DOHH2 (cell line): Measurements from ENCODE around the gene RPS6KA2.

Experiments used
- H3F3A ChIP-seq: fragments of 200-600 bp; sonication (generic), shearing (Covaris generic); 2 replicates; pipeline ENCODE4 v1.6.0; 2016; ENCODE audit warnings: antibody characterized with exemption, mild to moderate bottlenecking; ENCODE audit not compliant: control insufficient read depth, insufficient read depth
- H3K27ac ChIP-seq: fragments of 200-600 bp; sonication (generic); 2 replicates; pipeline ENCODE4 v1.5.1; 2014; ENCODE audit warnings: low read depth, mild to moderate bottlenecking, low read length, moderate library complexity
- H3K27me3 ChIP-seq: fragments of 200-600 bp; sonication (generic); 2 replicates; pipeline ENCODE4 v1.6.1; 2014; ENCODE audit warnings: mild to moderate bottlenecking, low read length, mixed read lengths; ENCODE audit not compliant: control insufficient read depth
- H3K36me3 ChIP-seq: fragments of 200-600 bp; sonication (generic); 2 replicates; pipeline ENCODE4 v1.6.1; 2014; ENCODE audit warnings: mild to moderate bottlenecking, low read length, moderate library complexity, mixed read lengths; ENCODE audit not compliant: control insufficient read depth
- H3K4me1 ChIP-seq: fragments of 200-600 bp; sonication (generic); 2 replicates; pipeline ENCODE4 v1.6.1; 2014; ENCODE audit warnings: mild to moderate bottlenecking, low read length, mixed read lengths; ENCODE audit not compliant: control insufficient read depth
- H3K4me2 ChIP-seq: fragments of 200-600 bp; sonication (generic); 2 replicates; pipeline ENCODE4 v1.6.0; 2014; ENCODE audit warnings: mild to moderate bottlenecking, low read length, moderate library complexity
- H3K4me3 ChIP-seq: fragments of 200-600 bp; sonication (generic); 2 replicates; pipeline ENCODE4 v1.5.1; 2014; ENCODE audit warnings: mild to moderate bottlenecking, low read length, mixed read lengths
- H3K79me2 ChIP-seq: fragments of 200-600 bp; sonication (generic); 2 replicates; pipeline ENCODE4 v1.6.1; 2014; ENCODE audit warnings: mild to moderate bottlenecking, low read length, mixed read lengths; ENCODE audit not compliant: control insufficient read depth
- H3K9me2 ChIP-seq: fragments of 200-600 bp; sonication (generic); replicated peaks from 2 replicates; pipeline ENCODE4 v1.6.1; 2014; ENCODE audit warnings: mild to moderate bottlenecking, low read length, mixed read lengths; ENCODE audit not compliant: control insufficient read depth
- H3K9me3 ChIP-seq: fragments of 200-600 bp; sonication (generic); 2 replicates; pipeline ENCODE4 v1.6.1; 2014; ENCODE audit warnings: antibody characterized with exemption, low read length, mixed read lengths; ENCODE audit not compliant: control insufficient read depth, insufficient read depth
- H4K20me1 ChIP-seq: fragments of 200-600 bp; sonication (generic); 2 replicates; pipeline ENCODE4 v1.6.0; 2014; ENCODE audit warnings: low read depth, mild to moderate bottlenecking, antibody characterized with exemption, low read length, moderate library complexity; ENCODE audit not compliant: control insufficient read depth, insufficient read depth
- CTCF ChIP-seq: fragments of 200-600 bp; sonication (generic); IDR thresholded peaks from one replicate; pipeline ENCODE4 v1.5.1; 2014; ENCODE audit warnings: antibody characterized with exemption, mild to moderate bottlenecking, low read depth, low read length; ENCODE audit not compliant: poor library complexity, severe bottlenecking
- EZH2phosphoT487 ChIP-seq: fragments of 200-600 bp; sonication (generic); IDR thresholded peaks from 2 replicates; pipeline ENCODE4 v1.6.1; 2017; ENCODE audit warnings: borderline replicate concordance, mild to moderate bottlenecking, antibody characterized with exemption, low read length, moderate library complexity, mixed read lengths

RPS6KA2 gene

GRCh38 chr6:166493427-166494100 is 133.5 kb downstream of the RPS6KA2 start:
- Histone ChIP-seq H3K27ac (no peak overlapping the region), H3K4me1 (peaks cover 15% of the 10 kb centered on the region), H3K4me2 (no peak overlapping the region), H4K20me1 (no peaks in the 10 kb centered on the region), H3K36me3 (peaks cover 2% of the 10 kb centered on the region; the same call in 1 of the 2 replicates), H3K27me3 (no peaks in the 10 kb centered on the region), H3K9me2 (no peaks in the 10 kb centered on the region), H3F3A (peaks cover 3% of the 10 kb centered on the region; the same call in 1 of the 2 replicates), H3K9me3 (peaks cover 4% of the 10 kb centered on the region; the same call in 1 of the 2 replicates), H3K79me2 (no peaks in the 10 kb centered on the region), H3K4me3 (no peak overlapping the region)
- TF ChIP-seq EZH2phosphoT487 (no peak), CTCF (no peak)

- H3K9me3 ChIP-seq: peaks cover 4% of the 10 kb centered on the region; the same call in 1 of the 2 replicates
- no peak for TF ChIP-seq EZH2phosphoT487
- TF ChIP-seq CTCF: no peak
- H3K4me2 ChIP-seq: no peak overlapping the region
- H3K4me1 ChIP-seq: peaks cover 29% of the 10 kb centered on the region
- H3K79me2 ChIP-seq: no peaks in the 10 kb centered on the region
- H4K20me1 ChIP-seq: no peaks in the 10 kb centered on the region
- H3K27me3 ChIP-seq: no peaks in the 10 kb centered on the region
- no peak overlapping the region for H3K27ac ChIP-seq
- peaks cover 3% of the 10 kb centered on the region; the same call in 1 of the 2 replicates for H3F3A ChIP-seq
- no peak overlapping the region for H3K4me3 ChIP-seq
- H3K9me2 ChIP-seq: no peaks in the 10 kb centered on the region
- peaks cover 3% of the 10 kb centered on the region; the same call in 1 of the 2 replicates for H3K36me3 ChIP-seq
Measured at GRCh38 chr6:166492092-166492741, 134.8 kb downstream of the RPS6KA2 start.

- Histone ChIP-seq H3F3A (peaks cover 3% of the 10 kb centered on the region; the same call in 1 of the 2 replicates), H3K27ac (no peak overlapping the region), H3K79me2 (no peaks in the 10 kb centered on the region), H3K9me2 (no peaks in the 10 kb centered on the region), H3K4me1 (peaks cover 41% of the 10 kb centered on the region), H3K4me2 (no peak overlapping the region), H3K9me3 (peaks cover 6% of the 10 kb centered on the region; the same call in 1 of the 2 replicates), H4K20me1 (no peaks in the 10 kb centered on the region), H3K27me3 (no peaks in the 10 kb centered on the region), H3K4me3 (no peak overlapping the region), H3K36me3 (peaks cover 3% of the 10 kb centered on the region; the same call in 1 of the 2 replicates)
- TF ChIP-seq EZH2phosphoT487 (no peak), CTCF (no peak)
Measured at GRCh38 chr6:166490671-166491500, 136.2 kb downstream of the RPS6KA2 start.
